ENCODE results near the gene NDRG3.

The NDRG3 gene

DNA sequence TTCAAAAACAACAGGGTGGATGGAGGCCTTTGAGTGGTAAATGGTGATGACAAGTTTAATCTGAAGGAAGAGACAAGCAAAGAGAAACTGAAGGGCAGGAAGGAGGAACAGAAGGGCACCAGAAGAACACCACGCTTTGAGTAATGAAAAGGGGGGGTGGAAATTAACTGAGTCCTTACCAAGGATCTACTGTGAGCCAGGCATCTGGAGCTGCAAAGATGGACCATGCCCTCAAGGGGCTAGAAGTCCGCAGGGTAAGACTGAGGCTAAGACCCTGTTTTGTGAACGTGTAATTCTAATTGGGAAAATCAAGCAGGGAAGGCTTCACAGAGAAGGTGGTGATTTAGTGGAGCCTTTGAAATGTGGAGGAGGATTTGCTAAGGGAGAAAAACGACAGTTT lies 1.6 kb downstream of the NDRG3 start:
- DNase-seq (ENCODE audit: low spot score), result no peak
- TF ChIP-seq CTCF (IDR thresholded peaks at IDR 0.05; ENCODE audit: extremely low read depth, missing control alignments), result no peak

DNA sequence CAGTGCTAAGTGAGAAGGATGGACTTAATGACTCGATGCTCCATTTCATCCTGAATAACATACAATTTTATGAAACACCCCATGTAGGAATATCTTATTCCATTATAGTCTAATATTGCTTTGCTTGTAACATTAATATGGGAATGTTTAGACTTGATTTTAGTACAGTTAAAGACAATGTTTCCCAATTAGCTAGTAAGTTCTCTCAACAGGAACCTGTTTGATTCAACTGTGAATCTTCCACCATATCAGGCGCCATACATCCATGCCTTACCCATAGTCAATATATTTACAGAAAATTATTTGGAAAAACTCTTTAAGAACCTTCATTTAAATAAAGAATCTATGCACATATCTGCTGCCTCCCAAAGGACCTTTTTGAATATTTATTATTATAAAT lies 3.3 kb downstream of the NDRG3 start:
- TF ChIP-seq CTCF (IDR thresholded peaks at IDR 0.05; ENCODE audit: extremely low read depth, missing control alignments), result no peak
- no peak for DNase-seq (ENCODE audit: low spot score)

DNA sequence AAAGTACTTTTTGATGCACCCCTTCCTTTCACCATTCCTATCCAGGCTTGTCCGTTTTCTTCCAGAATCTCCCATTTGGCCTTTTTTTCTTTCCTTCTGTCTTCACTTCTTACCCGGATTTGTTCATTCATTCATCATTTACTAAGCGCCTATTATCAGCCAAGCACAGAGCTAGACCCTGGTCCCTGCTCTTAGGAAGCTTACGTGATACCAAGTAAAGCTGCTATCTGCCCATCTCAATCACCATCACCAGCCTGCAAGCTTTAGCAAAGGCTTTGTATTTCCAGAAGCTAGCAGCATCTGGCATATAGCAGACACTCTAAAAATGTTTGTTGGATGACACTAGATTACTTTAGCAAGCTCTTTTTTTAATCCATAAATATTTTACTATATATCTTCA lies 4.8 kb downstream of the NDRG3 start:
- DNase-seq (ENCODE audit: low spot score), result no peak
- TF ChIP-seq CTCF (IDR thresholded peaks at IDR 0.05; ENCODE audit: extremely low read depth, missing control alignments), result no peak

DNA sequence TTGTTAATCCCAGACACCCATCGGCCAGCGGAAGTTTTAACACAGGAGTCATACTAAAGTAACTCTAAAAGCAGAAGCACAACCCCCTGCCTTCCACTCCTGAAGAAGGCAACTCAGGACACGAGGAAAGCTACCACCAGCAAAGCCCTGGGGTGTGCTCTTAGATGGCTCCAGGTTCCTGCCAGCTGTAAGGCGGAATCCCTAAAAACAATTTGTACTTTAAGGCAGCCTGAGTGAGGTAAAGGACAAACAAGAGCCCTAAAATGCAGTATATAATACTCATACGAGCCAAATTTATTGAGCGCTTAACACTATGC lies 8.7 kb downstream of the NDRG3 start:
- DNase-seq (ENCODE audit: low spot score), result no peak
- no peak for TF ChIP-seq CTCF (IDR thresholded peaks at IDR 0.05; ENCODE audit: extremely low read depth, missing control alignments)

DNA sequence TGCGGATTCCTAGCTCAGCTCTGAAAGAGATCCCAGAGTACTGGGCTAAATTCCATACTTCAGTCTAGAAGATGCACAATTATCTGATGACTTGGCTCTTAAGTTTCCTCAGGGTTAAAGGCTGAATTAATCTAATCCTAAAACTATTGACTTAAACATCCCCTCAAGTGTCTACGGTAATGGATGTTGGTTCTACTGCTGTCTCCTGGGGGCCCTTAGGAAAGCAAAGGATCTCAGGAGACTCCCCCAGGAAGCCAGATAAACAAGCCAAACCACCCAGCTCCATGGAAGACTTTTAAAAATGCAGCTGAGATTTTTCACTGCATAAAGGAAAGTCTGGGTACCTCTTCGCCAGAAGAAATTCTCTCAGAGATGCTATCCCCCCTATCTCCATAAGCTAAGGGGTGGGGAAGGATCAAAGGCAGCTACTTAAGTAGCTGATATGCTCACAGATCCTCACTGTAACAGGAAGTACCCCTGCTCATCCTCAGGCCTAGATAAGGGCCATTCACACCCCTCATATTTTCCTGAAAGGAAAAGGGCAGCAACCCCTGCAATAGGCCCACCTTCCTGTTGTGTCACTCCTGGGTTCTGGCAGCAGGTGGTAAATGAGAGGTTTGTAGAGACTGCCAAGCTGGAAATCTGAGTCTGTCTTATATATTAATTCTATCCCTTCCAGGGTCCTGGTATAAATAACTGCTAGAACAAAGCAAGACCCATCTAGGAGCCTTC lies 9.3 kb downstream of the NDRG3 start:
- no peak for TF ChIP-seq CTCF (IDR thresholded peaks at IDR 0.05; ENCODE audit: extremely low read depth, missing control alignments)

GRCh38 chr20:36732456-36732855 lies 13.4 kb downstream of the NDRG3 start:
- TF ChIP-seq CTCF (IDR thresholded peaks at IDR 0.05; ENCODE audit: extremely low read depth, missing control alignments), result no peak
- DNase-seq (ENCODE audit: low spot score), result no peak

More for the DNA sequence above, 9.3 kb downstream of the NDRG3 start:
- DNase-seq (ENCODE audit: low spot score), result no peak

DNA sequence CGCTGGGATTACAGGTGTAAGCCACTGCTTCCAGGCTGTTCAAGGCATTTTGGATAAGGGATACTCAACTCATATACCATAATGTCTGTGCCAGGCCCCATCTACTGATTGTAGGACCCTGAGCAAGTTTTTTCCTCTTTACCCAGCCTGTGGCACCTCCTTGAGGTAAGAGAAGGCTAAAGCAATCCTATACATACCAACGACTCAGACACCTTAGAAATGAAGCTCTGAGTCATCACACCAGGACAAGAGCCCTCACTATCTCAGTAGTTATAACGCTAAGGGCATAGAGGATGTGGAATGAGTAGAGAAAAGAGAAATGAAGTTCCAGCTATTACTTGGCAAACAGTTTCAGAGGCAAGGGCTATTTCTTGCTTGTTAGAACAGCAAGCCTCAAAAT lies 16.9 kb downstream of the NDRG3 start:
- DNase-seq (ENCODE audit: low spot score), result no peak
- no peak for TF ChIP-seq CTCF (IDR thresholded peaks at IDR 0.05; ENCODE audit: extremely low read depth, missing control alignments)
